Type B pancreatic cell (in vitro differentiated cells): ENCODE results near the gene VKORC1L1. TPM values are rescaled to one million over a fixed set of nuclear protein-coding genes. Genes with fewer than 3 reads are reported as not detected.

Source experiments
- DNase-seq: peaks from one replicate; pipeline ENCODE4 v3.0.0; 2021; ENCODE audit warnings: mixed read lengths; ENCODE audit not compliant: unreplicated experiment; ENCODE audit errors: extremely low spot score
- H3K27ac Mint-ChIP-seq: 2 replicates; pipeline ENCODE4 v1.8.0; 2021; ENCODE audit warnings: mild to moderate bottlenecking, mixed read lengths
- H3K27me3 Mint-ChIP-seq: 2 replicates; pipeline ENCODE4 v1.8.0; 2021; ENCODE audit warnings: mixed read lengths
- H3K36me3 Mint-ChIP-seq: 2 replicates; pipeline ENCODE4 v1.8.0; 2021; ENCODE audit warnings: mixed read lengths
- H3K4me1 Mint-ChIP-seq: one replicate; pipeline ENCODE4 v1.8.0; 2021; ENCODE audit warnings: mixed read lengths; ENCODE audit not compliant: unreplicated experiment
- H3K4me3 Mint-ChIP-seq: 2 replicates; pipeline ENCODE4 v1.8.0; 2021; ENCODE audit warnings: mild to moderate bottlenecking, mixed read lengths
- H3K9me3 Mint-ChIP-seq: 2 replicates; pipeline ENCODE4 v1.8.0; 2021; ENCODE audit warnings: mixed read lengths
- CTCF ChIP-seq: fragments of 200-600 bp; sonication (generic); conservative IDR thresholded peaks from 2 replicates; pipeline ENCODE4 v1.5.0; 2021; ENCODE audit warnings: antibody characterized with exemption, mild to moderate bottlenecking
- total RNA-seq: library from RNA; stranded (reverse); gene quantifications from 2 replicates; pipeline ENCODE4 v1.2.1, GENCODE V29; 2021; ENCODE audit warnings: low replicate concordance

VKORC1L1 gene
- total RNA-seq, 1 donor from 2014 or later: 26.4 TPM

DNA sequence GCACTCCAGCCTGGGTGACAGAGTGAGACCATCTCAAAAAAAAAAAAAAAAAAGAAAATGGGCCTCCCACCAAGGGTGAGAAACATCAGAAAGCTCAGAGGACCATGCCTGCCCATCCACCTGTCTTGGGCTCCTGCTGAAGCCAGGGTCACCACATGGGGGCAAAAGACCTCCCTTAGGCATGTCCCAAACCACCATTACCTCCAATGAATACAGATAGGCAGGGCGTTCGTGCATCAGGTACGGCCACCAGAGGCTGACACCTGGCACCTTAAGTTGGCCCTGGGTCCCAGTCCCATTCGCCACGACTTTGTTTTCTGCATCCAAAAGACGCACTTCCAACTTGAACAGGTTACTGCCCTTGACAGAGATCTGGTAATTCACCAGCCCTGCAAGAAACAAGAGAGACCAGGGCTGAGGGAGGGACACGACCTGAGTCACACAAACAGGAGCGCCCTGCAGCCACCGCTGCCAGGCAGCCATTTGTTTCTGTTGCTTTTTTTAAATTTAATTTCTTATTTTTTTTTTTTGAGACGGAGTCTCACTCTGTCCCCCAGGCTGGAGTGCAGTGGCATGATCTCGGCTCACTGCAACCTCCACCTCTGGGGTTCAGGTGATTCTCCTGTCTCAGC is 103.1 kb downstream of the VKORC1L1 start:
- H3K36me3 Mint-ChIP-seq: peaks cover 9% of the 10 kb centered on the region
- H3K27me3 Mint-ChIP-seq: no peaks in the 10 kb centered on the region
- TF ChIP-seq CTCF: no peak
- no peaks in the 10 kb centered on the region for H3K9me3 Mint-ChIP-seq
- no peaks in the 10 kb centered on the region for H3K4me1 Mint-ChIP-seq
- no peak for DNase-seq
- no peak overlapping the region for H3K4me3 Mint-ChIP-seq
- H3K27ac Mint-ChIP-seq: no peak overlapping the region

DNA sequence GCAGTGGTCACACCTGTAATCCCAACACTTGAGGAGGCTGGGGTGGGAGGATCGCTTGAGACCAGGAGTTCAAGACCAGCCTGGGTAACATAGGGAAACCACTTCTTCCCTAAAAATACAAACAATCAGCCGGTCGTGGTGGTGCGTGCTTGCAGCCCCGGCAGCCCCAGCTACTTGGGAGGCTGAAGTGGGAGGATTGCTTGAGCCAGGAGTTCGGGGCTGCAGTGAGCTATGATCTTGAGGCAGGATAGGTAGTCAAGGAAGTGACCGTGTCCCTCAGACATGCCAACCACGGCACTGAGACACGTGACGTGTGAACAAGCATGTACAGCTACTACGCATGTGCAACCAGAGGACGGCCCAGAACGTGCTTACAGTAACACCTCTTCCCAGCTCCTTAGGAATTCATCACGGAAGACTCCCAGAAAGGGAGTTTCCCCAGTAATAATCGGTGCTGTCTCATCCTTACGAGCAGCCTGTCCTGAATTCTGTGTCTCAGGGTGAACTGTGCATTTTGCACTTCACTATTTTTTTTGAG is 103.9 kb downstream of the VKORC1L1 start:
- Mint-ChIP-seq H3K27ac (no peak overlapping the region), H3K9me3 (no peaks in the 10 kb centered on the region), H3K4me1 (no peaks in the 10 kb centered on the region), H3K27me3 (no peaks in the 10 kb centered on the region), H3K36me3 (peaks cover 6% of the 10 kb centered on the region), H3K4me3 (no peak overlapping the region)
- no peak for TF ChIP-seq CTCF
- DNase-seq: no peak

DNA sequence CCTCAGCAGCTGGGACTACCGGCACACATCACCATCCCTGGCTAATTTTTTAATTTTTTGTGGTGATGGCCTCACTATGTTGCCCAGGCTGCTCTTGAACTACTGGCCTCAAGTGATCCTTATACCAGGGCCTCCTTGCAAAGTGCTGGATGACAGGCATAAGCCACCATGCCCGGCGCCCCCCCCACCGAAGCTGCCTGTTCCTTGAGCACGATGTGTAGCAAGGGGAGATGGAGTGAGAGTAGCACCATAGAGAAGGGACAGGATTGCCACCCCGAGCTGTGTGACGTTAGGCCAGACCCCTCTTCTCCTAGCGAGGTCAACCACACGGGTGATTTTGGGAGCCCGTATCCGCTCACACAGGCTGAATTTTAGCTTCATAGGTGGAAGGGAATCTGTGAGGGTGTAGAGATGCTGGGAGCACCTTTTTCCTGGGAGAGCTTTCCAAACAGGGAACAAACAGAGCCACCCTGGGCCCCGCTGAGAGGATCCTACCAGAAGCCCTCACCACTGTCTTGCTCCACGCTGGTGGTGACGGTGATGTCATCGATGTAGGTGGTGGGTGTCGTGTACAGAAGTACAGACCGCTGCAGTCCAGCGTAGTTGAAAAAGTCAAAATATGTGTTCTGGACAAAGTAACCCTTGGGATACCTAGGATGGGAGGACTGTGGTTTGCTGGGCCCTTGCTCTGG is 106.2 kb downstream of the VKORC1L1 start:
- Mint-ChIP-seq H3K4me1 (no peaks in the 10 kb centered on the region), H3K36me3 (no peaks in the 10 kb centered on the region), H3K9me3 (no peaks in the 10 kb centered on the region), H3K27ac (no peak overlapping the region), H3K27me3 (no peaks in the 10 kb centered on the region), H3K4me3 (peak overlapping the region; percentile 39)
- no peak for DNase-seq
- no peak for TF ChIP-seq CTCF

GRCh38 chr7:65979583-65980477 is 107.0 kb downstream of the VKORC1L1 start:
- no peak for DNase-seq
- peak overlapping the region; percentile 78 for H3K4me3 Mint-ChIP-seq
- no peaks in the 10 kb centered on the region for H3K9me3 Mint-ChIP-seq
- H3K36me3 Mint-ChIP-seq: no peaks in the 10 kb centered on the region
- TF ChIP-seq CTCF: no peak
- H3K27ac Mint-ChIP-seq: no peak overlapping the region
- H3K27me3 Mint-ChIP-seq: no peaks in the 10 kb centered on the region
- H3K4me1 Mint-ChIP-seq: no peaks in the 10 kb centered on the region

- Mint-ChIP-seq H3K4me1 (no peaks in the 10 kb centered on the region), H3K36me3 (no peaks in the 10 kb centered on the region), H3K9me3 (no peaks in the 10 kb centered on the region), H3K27ac (no peak overlapping the region), H3K4me3 (peak overlapping the region; percentile 78), H3K27me3 (no peaks in the 10 kb centered on the region)
- DNase-seq: no peak
- no peak for TF ChIP-seq CTCF
Observed at GRCh38 chr7:65980478-65981250, 107.8 kb downstream of the VKORC1L1 start.
